Ishikawa (cell line): ENCODE data around the gene NR5A2.

Experiments used
- CEBPB ChIP-seq: IDR thresholded peaks from 2 replicates; pipeline ENCODE4 v1.6.1; 2012
- NFIC ChIP-seq: IDR thresholded peaks from 2 replicates; pipeline ENCODE4 v1.6.1; 2012

DNA sequence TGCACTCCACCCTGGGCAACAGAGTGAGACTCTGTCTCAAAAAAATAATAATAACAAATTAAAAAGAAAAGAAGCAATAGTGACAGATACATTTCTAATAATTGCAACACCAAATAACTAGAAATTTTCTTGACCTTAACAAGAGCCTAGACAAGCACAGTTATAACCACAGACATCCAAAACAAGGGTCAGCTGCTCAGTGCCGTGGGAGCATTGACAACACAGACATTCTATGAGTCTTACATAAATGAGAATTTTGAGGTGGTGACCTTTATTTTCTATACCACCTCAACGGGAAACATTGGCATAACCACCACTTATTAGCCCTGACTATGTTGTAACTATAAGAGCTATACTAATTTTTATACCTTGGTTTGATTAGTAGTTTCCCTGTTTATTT, 156.1 kb downstream of the NR5A2 start:
- TF ChIP-seq NFIC, result no peak
- no peak for TF ChIP-seq CEBPB
